HG03066 (cell line): ENCODE data around the gene AP4M1.
A peak's percentile ranks its signal among the peaks of the same experiment; 100 is the strongest.
"Not testable (repeated sequence)": the region's sequence is repeated elsewhere in the genome, so short reads cannot be mapped to it uniquely, and the experiment has no call there.

Experiments
- ATAC-seq: cut with Tn5 transposase; IDR thresholded peaks from one replicate; pipeline ENCODE4 v1.9.1; 2021; ENCODE audit warnings: low read depth; ENCODE audit not compliant: unreplicated experiment

The AP4M1 gene

DNA sequence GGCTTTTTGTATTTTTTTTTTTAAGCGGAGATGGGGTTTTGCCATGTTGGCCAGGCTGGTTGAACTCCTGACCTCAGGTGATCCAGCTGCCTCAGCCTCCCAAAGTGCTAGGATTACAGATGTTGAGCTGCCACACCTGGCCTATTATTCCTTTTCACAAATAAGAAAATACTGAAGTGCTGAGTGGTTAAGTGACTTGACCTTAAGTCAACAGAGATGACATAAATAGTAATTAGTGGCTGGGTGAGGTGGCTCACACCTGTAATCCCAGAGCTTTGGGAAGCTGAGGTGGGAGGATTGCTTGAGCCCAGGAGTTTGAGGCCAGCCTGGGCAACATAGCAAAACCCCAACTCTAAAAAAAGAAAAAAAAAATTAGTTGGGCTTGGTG lies 28.8 kb downstream of the AP4M1 start:
- ATAC-seq = not testable (repeated sequence)

DNA sequence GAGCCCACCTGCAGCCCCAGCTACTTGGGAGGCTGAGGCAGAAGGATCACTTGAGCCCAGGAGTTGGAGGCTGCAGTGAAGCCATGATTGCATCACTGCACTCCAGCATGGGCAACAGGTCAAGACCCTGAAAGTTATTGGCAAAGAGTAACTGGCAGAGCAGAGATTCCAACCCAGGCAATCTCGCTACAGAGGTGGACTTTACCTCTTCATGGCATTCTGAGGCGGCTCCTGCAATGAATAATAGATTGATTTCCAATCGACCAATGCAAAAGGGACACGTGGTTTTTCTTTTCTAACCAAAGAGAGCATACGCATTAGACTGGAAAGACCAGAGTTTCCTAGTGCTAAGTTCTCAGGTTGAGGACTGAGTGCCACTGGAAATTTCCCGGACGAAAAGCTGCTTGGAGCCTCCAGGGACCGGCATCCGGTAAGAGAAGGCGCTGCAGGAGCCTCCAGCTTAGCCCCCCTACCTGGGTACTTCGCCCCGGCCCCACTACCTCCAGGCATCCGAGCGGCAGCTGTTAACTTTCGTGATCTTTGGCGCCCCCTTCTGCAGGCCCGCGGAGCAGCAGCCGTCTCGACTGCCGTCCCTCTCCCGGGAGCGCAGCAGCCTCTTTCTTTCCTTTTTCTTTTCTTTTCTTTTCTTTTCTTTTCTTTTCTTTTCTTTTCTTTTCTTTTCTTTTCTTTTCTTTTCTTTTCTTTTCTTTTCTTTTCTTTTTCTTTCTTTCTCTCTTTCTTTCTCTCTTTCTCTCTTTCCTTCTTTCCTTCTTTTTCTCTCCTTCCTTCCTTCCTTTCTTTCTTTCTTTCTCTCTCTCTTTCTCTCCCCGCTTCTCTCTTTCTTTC lies 29.4 kb downstream of the AP4M1 start:
- no peak for ATAC-seq

DNA sequence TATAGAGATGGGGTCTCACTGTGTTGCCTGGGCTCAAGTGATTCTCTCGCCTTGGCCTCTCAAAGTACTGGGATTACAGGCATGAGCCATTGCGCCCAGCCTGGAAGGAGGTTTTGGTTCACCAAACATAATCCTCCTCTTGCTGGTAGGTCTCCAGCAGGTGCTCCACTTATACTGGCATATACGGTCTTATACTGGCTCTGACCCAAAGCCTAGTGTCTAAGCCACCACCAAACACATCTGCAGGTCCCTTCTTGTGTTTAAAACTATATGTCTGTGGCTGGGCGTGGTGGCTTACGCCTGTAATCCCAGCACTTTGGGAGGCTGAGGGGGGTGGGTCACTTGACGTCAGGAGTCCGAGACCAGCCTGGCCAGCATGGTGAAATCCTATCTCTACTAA lies 30.7 kb downstream of the AP4M1 start:
- no peak for ATAC-seq

DNA sequence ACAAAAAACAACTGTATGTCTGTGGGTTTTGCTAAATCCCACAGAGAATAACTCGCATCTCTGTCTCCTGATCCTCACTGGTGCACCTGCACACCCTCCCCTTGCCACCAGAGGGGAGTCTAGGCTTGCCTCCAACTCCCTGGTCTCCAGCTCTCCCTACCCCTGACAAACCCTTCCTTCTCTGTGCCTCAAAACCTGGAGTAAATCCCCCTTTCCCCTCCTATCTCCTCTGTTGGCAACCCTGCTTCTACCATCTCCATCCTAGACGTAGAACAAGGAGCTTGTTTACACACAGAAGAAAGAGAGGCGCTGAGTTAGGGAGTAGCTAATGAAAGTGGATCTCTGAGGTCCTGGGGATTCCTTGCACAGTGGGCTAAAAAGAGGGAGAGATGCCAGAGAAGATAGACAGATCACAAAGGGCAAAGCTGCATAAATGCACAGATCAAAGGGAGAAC lies 31.3 kb downstream of the AP4M1 start:
- no peak for ATAC-seq

DNA sequence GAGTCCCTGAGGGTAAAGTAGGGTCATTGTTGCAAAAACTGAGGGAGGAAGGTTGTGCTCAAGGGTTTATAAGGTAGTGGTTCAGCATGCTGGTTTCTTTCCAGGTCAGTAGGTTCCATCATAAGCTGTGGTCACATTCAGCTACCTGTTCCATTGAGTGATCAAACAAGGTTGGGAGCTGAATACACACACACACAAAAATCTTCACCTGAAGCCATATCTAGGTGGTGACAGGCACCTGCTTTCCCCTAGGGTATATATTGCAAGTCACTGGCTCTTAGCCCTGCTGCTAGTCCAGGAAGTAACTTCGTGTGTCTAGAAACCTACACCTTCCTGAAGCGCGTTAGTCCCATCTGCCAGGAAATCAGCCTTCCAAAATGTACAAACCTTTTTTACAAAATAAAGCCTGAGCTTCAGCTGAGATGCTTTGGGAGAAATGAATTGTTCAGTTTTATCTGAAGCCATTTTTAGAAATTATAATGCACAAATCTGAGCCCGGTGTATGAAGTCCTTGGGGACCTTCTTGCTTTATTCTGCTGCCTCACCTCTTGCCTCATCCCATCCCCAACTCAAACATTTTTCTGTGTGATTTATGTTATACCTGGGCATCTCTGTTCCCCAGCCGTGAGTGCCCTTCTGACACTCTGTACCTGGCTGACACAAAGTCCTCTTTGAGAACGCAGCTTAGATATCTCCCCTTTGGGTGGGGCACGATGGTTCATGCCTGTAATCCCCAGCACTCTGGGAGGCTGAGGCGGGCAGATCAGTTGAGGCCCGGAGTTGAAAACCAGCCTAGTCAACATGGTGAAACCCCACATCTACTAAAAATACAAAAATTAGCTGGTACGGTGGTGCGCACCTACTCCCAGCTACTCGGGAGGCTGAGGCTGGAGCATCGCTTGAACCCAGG lies 36.7 kb downstream of the AP4M1 start:
- ATAC-seq = no peak

DNA sequence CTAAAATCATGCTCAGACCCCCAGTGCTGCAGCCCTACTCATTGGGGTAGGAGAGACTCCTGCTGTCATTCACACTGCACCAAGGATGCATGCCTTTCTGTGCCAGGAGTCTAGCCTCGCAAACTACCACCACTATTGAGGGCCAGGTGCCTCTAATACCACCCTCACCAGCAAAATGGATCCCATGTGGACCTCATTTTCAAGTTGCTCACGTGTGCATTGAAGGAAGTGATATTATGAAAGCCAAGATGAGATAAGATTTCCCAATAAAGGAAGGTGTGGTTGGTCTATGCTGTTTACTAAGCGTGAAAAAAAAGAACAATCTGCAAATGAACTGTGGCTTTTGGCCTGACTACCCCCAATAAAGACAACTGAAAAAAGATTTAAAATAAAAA lies 40.1 kb downstream of the AP4M1 start:
- ATAC-seq = no peak

DNA sequence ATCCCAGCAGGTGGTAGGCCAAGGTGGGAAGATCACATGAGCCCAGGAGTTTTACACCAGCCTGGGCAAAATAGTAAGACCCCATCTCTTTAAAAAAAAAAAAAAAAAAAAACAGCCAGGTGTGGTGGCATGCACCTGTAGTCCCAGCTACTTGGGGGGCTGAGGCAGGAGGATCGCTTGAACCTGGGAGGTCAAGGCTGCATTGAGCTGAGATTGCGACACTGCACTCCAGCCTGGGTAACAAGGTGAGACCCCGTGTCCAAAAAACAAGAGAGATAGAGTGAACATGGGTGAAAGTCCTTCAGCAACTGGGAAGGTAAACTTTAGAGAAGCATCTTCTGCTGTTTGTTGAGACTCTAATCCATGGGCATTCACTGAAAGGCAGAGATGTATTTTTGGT lies 41.0 kb downstream of the AP4M1 start:
- no peak for ATAC-seq

DNA sequence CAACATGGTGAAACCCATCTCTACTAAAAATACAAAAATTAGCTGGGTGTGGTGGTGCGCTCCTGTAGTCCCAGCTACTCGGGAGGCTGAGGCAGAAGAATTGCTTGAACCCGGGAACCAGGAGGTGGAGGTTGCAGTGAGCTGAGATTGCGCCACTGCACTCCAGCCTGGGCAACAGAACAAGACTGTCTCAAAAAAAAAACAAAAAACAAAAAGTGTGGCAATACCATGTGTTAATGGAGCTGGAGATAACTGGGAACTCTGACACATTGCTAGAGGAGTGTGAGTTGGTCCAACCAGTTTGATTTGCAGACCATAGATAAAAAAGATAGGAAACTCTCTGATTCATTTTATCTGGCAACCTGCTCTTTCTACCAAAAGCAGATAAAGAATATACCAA lies 44.9 kb downstream of the AP4M1 start:
- ATAC-seq = not testable (repeated sequence)

DNA sequence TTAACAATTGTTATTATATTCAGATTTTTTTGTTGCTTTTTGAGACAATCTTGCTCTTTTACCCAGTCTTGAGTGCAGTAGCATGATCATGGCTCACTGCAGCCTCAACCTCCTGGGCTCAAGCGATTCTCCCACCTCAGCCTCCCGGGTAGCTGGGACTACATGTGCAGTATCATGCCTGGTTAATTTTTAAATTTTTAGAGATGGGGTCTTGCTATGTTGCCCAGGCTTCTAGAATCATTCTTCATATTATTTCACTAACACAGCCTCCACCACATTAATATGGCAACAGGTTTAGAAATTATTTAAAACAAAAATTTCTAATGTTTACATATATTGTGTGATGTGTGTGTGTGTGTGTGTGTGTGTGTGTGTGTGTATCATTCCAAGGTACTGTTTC lies 45.8 kb downstream of the AP4M1 start:
- ATAC-seq = no peak

DNA sequence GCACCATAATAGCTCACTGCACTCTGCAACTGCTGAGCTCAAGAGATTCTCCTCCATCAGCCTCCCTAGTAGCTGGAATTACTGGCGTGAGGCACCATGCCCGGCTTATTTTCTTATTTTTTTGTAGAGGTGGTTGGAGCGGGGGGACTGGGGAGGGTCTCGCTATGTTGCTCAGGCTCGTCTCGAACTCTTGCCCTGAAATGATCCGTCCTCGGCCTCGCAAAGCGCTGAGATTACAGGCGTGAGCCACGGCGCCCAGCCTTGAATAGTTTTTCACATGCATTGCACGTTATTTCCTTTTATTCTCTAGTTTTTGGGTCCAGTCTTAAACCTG lies 46.7 kb downstream of the AP4M1 start:
- no peak for ATAC-seq

DNA sequence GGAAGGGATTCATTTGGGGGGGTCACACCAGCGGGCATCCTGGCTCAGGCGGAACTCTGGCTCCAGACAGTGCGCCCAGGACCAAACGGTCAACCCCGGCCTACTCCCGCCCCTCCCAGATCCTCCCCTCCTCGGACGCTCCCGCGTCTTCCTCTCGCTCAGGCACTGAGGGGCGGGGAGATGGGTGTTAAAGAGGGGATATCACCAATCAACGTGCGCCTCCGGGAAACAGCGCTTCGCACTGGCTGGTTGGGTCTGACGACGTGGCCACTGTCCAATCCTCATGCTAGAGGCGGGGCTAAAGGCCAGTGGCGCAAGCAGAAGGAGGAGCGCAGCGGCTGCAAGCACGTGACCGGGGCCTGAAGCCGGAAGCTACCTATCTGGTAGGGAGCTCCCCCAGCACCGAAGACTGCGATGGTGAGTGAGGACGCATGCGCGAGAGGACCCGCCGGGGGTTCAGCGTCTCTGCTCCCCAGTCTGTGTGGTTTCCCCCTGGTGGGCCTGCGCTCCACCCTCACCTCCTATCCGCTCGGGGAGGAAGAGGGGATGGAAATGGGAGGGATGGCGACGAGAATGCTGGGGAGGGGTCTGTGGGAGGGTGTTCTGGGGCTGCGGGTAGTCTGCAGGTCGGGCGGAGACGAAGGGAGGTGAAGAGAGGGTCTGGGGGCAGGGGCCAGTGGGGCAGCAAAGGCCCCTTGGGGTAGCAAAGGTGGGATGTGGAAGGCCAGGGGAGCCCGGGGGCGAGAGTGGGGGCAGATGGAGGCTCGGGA lies 47.3 kb downstream of the AP4M1 start, which contains the start of gene LAMTOR4:
Gene LAMTOR4, plus strand, starts transcription at position 360 of the 770 bp plus-strand sequence. Its CDS starts 55 bp downstream, at position 415.
- peak; percentile 99 for ATAC-seq

DNA sequence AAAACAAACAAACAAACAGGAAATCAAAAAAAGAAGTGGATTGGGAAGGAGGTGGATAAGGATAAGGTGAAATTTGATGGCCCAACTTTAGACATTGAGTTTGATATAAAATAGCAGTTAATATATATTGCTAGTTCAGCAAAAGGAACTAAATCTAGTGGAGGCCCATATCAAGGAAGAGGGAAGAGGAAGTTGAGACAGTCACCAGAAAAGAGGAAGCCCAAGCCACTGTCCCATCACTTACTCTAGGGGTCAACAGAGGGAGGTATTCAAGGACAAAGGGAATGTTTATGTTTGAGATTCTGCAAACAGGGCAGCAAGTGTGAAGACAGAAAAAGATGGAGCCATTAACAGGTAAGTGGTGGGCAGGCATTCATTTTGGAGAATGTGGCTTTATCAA lies 51.0 kb downstream of the AP4M1 start:
- ATAC-seq = no peak

DNA sequence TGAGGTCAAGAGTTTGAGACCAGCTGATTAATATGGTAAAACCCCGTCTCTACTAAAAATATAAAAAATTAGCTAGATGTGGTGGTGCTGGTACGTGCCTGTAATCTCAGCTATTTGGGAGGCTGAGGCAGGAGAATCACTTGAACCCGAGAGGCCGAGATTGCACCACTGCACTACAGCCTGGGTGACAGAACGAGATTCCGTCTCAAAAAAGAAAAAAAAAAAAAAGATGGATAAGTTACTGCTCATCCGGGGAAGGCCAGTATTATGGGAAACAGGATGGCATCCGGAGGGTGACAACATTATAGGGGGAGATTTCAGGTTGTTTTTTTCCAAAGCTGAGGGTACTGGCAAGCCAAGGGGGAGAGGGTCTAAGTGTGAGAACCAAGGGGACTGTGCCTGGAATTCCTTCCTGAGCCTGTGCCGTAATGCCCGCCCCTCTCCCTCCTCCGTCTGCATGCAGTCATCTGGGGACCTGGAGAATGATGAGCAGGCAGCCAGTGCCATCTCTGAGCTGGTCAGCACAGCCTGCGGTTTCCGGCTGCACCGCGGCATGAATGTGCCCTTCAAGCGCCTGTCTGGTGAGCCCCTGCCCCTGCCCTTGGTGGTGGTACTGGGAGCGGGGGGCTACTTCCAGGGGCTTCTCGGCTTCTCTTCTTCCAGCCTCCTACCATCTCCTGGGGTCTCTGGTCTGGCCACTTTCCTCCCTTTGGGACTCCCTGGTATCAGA lies 51.7 kb downstream of the AP4M1 start:
- ATAC-seq = no peak

DNA sequence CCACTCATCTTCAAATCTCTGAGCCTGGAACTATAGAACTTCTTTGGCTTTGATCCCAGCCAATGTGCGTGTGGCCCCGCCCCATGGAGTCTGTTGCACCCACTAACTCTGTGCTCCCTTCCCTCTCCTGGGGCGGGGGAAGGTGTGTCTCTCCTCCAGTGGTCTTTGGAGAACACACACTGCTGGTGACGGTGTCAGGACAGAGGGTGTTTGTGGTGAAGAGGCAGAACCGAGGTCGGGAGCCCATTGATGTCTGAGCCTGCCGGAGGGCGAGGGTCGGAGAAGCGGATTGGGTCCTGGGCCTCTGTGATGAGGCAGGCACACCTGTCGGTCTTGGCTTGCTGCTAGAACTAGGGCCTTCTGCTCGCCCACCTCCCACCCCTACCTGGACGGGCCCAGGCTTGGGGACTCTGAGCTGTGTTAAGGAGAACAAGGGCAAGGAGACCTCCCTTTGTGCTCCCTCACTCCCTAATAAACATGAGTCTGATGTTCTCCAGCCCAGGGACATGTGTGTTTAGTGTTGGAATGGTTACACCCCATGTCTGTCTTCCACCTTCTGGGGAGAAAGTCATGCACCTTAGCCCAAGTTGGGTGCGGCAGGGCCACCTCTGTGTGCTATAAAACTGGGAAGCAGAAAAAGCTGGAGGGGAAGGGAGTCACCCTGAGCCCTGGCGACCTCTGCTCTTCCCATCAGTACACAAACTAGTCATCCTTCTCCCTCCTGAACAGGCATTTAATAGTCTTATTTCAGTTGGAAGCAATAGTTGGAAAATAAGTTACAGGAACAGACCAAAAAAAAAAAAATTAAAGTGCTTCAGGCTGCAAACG lies 52.5 kb downstream of the AP4M1 start:
- no peak for ATAC-seq

DNA sequence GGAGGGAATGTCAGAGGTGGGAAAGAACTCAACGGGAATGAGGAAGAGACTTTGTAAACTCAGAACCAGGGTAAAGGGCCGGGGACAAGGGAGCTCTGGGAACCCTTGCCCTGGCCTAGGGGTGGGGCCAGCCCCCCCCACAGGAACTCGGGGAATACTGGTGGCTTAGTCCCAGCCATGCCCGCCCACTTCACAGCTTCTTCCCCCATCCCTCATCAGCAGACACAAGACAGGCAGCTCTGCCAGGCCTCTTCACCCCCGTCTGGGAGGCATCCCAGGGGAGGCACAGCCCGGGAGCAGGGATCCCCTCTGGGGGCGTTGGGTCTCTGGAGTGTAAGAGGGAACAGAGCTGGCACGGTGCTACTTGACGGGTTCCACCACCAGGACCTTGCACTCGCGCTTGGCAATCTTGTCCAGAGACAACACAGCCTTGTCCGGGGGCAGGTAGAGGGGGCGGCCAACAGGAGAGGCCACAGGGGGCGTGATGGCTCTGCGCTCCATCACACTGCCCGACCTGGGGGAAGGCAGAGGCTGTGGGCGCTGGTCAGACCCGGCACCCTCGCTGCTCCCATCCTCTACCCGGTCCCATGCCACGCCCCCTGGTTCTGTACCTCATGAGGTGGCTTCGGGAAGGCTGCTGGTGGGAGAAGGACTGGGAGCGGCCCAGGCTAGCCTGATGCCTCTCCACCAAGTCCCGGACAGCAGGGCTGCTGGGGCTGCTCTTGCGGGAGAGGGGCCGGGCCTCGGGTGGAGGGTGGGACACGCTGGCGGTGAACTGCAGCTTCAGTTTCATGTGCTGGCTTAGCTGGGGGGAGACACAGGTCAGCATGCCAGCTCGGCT lies 53.4 kb downstream of the AP4M1 start:
- ATAC-seq = no peak

DNA sequence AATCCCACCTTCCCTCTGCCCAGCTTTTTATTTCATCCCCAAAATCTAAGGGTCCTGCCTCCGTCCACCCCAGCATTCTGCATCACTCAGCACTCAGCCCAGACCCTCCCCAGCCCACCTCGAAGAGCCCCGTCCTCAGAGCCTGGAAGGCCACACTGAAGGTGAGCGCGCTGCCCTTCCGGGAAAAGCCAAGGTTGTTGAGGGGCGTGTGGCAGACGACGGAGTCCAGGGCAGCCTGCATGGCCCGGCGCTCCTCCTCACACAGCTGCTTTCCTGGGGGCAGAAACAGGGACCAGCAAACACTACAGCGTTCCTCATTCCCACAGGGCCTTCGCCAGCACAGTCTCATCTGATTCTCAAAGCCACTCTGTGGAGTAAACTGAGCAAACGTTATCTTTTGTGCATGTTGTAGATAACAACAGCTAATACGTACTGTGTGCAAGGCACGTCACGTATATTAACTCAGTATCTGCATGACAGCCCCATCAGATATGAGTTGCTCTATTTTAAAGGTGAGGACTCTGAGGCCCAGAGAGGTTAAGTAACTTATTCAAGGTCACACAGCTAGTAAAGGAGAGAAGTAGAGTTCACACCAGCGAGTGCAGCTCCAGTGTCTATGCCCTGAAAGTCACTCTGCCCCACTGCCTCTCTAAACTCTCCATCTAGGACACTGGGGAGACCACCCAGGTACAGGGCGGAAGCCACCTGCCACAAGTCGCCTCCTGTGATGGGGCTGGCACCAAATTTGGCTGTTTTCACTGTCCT lies 54.3 kb downstream of the AP4M1 start:
- ATAC-seq = no peak

DNA sequence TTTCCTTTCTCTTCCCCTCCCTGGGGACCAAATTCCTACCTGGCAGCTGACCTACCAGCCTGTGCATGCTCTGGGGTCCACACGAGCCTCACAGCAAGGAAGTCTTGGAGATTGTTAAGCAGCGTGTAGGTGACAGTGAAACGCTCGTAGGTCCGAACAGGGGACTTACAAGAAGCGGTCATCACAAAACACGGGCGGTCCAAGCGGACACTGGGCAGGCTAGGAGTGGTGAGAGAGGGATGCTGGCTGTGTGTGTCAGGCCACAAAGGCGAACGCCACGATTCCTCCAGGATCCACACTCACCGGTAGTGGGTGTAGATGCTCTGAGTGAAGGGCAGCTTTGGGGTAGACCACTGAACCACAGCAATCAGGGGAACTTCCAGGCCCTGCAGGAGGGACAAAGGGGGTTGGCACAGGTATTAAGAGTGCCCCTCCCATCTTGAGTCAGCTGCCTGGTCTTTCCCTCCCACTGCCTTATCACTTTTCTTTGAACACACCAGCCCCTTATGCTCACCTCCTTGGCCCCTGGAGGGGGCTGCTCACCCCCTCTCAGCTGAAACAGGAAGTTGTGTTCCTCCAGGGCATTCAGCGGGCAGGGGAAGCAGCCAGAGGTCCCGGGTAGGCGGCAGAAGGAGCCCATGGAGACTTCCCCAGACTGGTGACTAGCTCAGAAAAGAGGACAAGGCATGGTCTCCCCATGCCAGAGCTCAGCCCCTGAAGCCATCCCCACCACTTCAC lies 55.1 kb downstream of the AP4M1 start:
- no peak for ATAC-seq
